Osteoblast (primary cell): Measurements from ENCODE around the gene ARHGEF7. TPM values are rescaled to one million over a fixed set of nuclear protein-coding genes. Genes with fewer than 3 reads are reported as not detected.

ENCODE experiments used
- DNase-seq: peaks from one replicate; pipeline ENCODE4 v3.0.0; 2011; ENCODE audit warnings: low spot score, mixed read lengths; ENCODE audit not compliant: insufficient read length; ENCODE audit errors: missing footprints
- H2AFZ ChIP-seq: 2 replicates; pipeline ENCODE4 v1.6.0; 2011; ENCODE audit warnings: mild to moderate bottlenecking, low read length
- H3K27ac ChIP-seq: 2 replicates; pipeline ENCODE4 v1.5.1; 2011; ENCODE audit warnings: mild to moderate bottlenecking, low read depth, low read length, moderate library complexity
- H3K27me3 ChIP-seq: 2 replicates; pipeline ENCODE4 v1.6.0; 2012; ENCODE audit warnings: mild to moderate bottlenecking, control low read depth, inconsistent platforms, low read length, moderate library complexity; ENCODE audit not compliant: insufficient read depth
- H3K36me3 ChIP-seq: 2 replicates; pipeline ENCODE4 v1.5.1; 2011; ENCODE audit warnings: mild to moderate bottlenecking, low read length, control low read depth, moderate library complexity; ENCODE audit not compliant: insufficient read depth
- H3K4me1 ChIP-seq: 2 replicates; pipeline ENCODE4 v1.5.1; 2011; ENCODE audit warnings: mild to moderate bottlenecking, low read length, control low read depth, moderate library complexity; ENCODE audit not compliant: insufficient read depth
- H3K4me2 ChIP-seq: 2 replicates; pipeline ENCODE4 v1.6.0; 2011; ENCODE audit warnings: mild to moderate bottlenecking, low read length; ENCODE audit not compliant: insufficient read depth
- H3K4me3 ChIP-seq: fragments of 200-600 bp; sonication (generic); 3 replicates; pipeline ENCODE4 v1.5.1; 2012; ENCODE audit warnings: mild to moderate bottlenecking, low read length, inconsistent platforms; ENCODE audit not compliant: insufficient read depth
- H3K79me2 ChIP-seq: 2 replicates; pipeline ENCODE4 v1.6.0; 2012; ENCODE audit warnings: mild to moderate bottlenecking, low read length, control low read depth, inconsistent platforms; ENCODE audit not compliant: insufficient read depth
- H3K9me3 ChIP-seq: 2 replicates; pipeline ENCODE4 v1.5.1; 2011; ENCODE audit warnings: low read depth, low read length, control low read depth
- H4K20me1 ChIP-seq: 2 replicates; pipeline ENCODE4 v1.6.0; 2012; ENCODE audit warnings: mild to moderate bottlenecking, low read length, control low read depth; ENCODE audit not compliant: insufficient read depth
- CTCF ChIP-seq: IDR thresholded peaks from 2 replicates; pipeline ENCODE4 v1.5.1; 2011; ENCODE audit warnings: mild to moderate bottlenecking, low read depth, low read length, moderate library complexity; ENCODE audit errors: extremely low read depth
- total RNA-seq: library from RNA; depleted of rRNA; stranded (reverse); fragments of >200 nt; gene quantifications from 2 replicates; pipeline ENCODE4 v1.2.3, GENCODE V29; 2012

ARHGEF7 gene
- 27.5 and 34.8 TPM in 2 replicates for total RNA-seq

- Histone ChIP-seq H3K9me3 (no peaks in the 10 kb centered on the region), H3K79me2 (no peaks in the 10 kb centered on the region), H2AFZ (peak within 1 kb of the TSS; percentile 76), H3K4me2 (peak within 1 kb of the TSS; percentile 85), H3K4me1 (peaks cover 4% of the 10 kb centered on the region), H3K36me3 (no peaks in the 10 kb centered on the region), H3K4me3 (peak within 1 kb of the TSS; percentile 76), H4K20me1 (no peaks in the 10 kb centered on the region), H3K27me3 (peaks cover 72% of the 10 kb centered on the region), H3K27ac (no peak within 1 kb of the TSS)
- DNase-seq = peak; percentile 90
- no peak for TF ChIP-seq CTCF
These were observed at the start of gene ARHGEF7 for GRCh38 chr13:111115061-111115964. ARHGEF7 (plus strand) TSS chr13:111115310; CDS start chr13:111115527, 217 bp downstream.

GRCh38 chr13:111065698-111066097 is 49.4 kb upstream of the ARHGEF7 start:
- Histone ChIP-seq H4K20me1 (no peaks in the 10 kb centered on the region), H3K79me2 (no peaks in the 10 kb centered on the region)

GRCh38 chr13:111066544-111066943 is 48.6 kb upstream of the ARHGEF7 start:
- H3K4me3 ChIP-seq = no peak overlapping the region
- no peaks in the 10 kb centered on the region for H3K36me3 ChIP-seq
- H3K4me2 ChIP-seq = no peak overlapping the region
- no peaks in the 10 kb centered on the region for H3K79me2 ChIP-seq
- H2AFZ ChIP-seq = no peak overlapping the region
- TF ChIP-seq CTCF = no peak
- peaks cover 7% of the 10 kb centered on the region for H3K4me1 ChIP-seq
- DNase-seq = no peak
- peaks cover 23% of the 10 kb centered on the region for H3K27me3 ChIP-seq
- no peaks in the 10 kb centered on the region for H3K9me3 ChIP-seq
- no peak overlapping the region for H3K27ac ChIP-seq
- no peaks in the 10 kb centered on the region for H4K20me1 ChIP-seq

More at GRCh38 chr13:111065698-111066097, 49.4 kb upstream of the ARHGEF7 start:
- no peaks in the 10 kb centered on the region for H3K9me3 ChIP-seq
- H3K36me3 ChIP-seq = no peaks in the 10 kb centered on the region
- no peak overlapping the region for H3K4me3 ChIP-seq
- TF ChIP-seq CTCF = no peak
- no peak overlapping the region for H3K27ac ChIP-seq
- H3K4me2 ChIP-seq = no peak overlapping the region
- H2AFZ ChIP-seq = no peak overlapping the region
- peaks cover 7% of the 10 kb centered on the region for H3K4me1 ChIP-seq
- H3K27me3 ChIP-seq = peaks cover 23% of the 10 kb centered on the region
- DNase-seq = no peak

- no peak for TF ChIP-seq CTCF
- no peaks in the 10 kb centered on the region for H3K36me3 ChIP-seq
- H2AFZ ChIP-seq = no peak overlapping the region
- no peaks in the 10 kb centered on the region for H3K79me2 ChIP-seq
- no peak for DNase-seq
- no peaks in the 10 kb centered on the region for H3K9me3 ChIP-seq
- H4K20me1 ChIP-seq = no peaks in the 10 kb centered on the region
- H3K4me1 ChIP-seq = peaks cover 7% of the 10 kb centered on the region
- H3K27me3 ChIP-seq = peaks cover 23% of the 10 kb centered on the region
- no peak overlapping the region for H3K27ac ChIP-seq
- H3K4me3 ChIP-seq = no peak overlapping the region
- peak overlapping the region; percentile 93 for H3K4me2 ChIP-seq
These were observed 47.1 kb upstream of the ARHGEF7 start for GRCh38 chr13:111068009-111068350.
